Measurements from ENCODE around the gene CELF4.
A peak's percentile ranks its signal among the peaks of the same experiment; 100 is the strongest.

The CELF4 gene

DNA sequence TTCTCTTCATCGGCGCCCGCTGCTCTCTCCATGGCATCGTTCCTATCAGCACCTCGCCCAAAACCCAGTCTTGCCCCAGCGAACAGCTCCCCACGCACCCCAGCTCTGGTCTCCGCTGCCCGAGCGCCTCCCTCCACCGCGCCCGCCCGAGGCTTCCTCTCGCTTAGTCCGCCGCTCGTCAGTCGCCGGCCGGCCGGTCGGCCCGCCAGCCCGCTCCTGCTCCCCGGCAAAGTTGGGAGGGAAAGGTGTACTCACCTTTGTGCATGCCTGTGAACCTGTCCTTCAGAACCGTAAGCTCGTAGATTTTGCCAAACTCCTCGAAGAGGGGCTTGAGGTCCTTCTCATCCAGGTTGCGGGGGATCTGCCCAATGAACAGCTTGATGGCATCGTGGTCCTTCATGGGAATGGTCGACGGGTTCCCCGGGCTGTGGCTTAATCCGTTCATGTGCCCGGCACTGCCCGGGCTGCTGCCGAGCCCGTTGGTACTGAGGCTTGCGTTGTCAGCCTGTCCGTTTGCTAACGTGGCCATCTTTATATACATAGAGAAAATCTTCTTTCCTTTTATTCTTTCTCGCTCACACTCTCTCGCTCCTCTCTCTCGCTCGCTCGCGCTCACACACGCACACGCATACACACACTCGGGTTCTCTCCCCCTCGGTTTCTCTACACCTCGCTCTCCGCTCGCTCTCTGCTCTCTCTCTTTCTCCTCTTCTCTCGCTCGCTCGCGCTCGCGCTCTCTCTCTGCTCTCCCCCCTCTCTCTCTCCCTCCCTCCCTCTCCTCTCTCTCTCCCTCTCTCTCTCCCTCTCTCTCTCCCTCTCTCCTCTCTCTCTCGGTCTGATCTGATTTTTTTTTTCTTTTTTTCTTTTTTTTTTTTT lies at the start of gene CELF4:
TSS of gene CELF4 (minus strand) at position 698 of the 876 bp plus-strand sequence.
- peak; percentile 94 for DNase-seq

DNA sequence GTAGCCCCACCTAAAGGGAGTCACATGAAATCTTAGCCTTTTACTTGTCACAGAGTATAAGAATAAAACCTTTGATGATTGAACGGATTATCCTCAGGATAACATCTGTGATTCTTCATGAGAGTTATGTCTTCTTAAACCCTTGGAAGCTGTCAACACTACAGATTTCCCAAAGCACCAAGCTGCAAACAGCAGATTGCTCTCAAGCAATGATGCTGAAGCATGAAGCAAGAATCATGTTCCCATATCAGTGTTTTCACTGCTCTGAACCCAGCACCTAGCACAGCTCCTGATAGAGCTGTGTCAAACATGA lies 47.6 kb upstream of the CELF4 start:
- no peak for DNase-seq

DNA sequence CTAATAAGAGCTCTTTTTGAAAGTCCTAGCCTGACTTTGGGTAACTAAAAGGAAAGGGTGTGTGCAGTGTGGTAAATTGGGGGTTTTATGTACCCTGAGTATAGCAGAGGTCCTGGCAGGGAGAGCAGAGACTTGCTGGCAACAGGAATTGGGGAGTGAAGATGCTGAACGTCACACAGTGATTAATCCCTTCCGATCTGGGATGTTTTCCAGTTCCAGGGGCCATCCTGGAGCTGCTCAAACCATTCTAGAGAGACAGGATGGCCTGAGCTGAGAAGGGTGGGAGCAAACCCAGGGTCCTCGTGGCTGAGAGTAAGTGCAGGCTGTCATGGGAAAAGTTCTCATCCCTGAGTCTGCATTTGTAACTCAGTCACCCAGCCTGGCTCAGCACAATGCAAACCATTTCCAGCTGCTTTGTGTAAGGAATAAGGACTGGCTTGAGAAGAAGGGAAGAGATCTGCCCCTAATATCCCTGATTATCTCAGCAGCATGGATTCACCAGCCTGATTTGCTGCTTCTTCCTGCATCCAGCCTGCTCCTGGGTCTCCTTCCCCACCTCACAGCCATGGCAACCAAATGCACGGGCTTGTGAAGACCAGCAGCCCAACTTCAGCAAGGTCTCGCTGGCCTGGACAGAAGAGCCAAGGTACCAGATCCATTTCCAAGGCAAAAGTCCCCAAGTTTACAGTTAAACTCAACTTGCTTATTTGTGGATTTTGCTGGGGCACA lies 47.1 kb upstream of the CELF4 start:
- no peak for DNase-seq

DNA sequence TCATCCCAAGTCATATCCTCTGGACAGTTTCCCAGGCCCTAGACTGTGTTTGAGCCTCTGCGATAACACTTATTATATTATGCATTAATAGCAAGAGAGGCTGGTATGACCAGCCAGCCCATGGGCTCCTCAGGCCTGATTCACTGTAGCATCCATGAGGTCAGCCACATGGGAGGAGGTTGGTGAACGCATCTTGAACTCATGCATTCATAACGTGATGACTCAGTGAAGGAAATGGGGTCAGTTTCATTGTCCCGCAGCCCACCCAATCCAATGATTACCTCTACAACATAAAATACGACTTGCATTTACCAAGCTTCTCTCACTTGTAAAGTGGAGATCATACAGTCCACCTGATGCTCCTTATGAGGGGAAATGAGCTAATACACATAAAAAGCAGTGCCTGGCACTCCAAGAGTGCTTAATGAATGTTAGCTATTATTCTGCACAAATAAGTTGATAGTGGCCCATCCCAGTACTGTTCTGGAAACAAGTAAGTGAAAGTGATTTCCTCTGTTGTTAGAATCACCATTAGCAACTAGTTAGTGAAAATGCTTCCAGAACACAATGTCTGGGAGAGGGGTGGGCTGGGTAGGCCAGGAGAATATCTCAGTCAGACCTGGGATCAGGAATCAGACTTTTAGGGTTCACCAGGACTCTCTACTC lies 46.1 kb upstream of the CELF4 start:
- DNase-seq, result no peak

DNA sequence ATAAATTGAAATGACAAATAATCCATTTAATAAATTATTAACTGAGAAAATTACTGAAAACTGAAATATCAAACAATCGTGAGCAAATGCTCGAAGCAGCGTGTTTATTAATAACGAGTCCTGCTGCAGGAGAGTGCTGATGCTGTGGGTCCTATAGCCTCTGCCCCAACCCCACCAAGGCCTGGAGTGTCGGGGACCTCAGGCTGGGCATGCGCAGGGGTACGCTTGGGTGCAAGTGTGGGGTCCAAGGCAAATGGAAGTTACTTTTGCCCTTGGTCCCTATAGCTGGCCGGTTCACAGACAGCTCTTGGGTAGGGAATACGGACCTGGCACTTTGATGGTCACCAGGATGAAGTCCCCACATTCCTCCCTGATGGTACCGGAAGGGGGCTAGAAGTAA lies 43.3 kb upstream of the CELF4 start:
- no peak for DNase-seq

DNA sequence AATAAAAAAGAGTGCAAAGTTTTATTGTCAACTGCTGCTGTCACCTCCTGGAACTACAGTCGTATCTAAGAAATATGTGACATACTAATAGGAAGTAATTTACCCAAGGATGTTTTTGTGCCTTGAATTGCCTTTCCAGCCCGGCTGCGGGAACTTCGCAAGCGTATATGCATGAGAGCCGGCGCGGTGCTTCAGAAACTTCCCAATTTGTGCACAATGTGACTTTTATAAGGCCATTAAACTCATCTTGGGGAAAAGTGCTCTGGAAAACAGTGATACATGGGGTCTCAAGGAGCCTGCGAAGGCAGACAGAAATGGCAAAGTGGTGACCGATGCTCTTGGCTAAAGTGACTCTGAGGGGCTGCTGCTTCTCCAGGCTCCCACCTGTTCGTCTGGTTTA lies 41.7 kb upstream of the CELF4 start:
- no peak for DNase-seq

DNA sequence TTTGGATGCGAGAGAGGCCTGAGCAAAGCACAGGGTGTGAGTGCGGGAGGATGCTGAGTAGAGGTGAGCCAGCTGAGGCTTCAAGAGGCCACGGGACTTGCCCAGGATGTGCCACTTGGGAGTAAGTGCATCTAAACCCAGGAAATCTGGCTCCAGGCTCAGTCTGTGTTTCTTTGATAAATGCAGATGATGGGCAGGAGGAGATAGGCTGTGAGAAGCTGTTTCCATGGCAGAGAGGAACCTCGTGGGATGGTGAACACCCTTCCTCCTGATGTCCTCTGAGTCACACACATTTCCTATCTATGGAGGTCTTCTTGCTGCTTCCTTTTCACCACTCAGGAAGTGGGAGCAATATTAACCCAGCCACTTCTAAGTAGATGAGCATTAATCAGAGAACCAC lies 38.4 kb upstream of the CELF4 start:
- DNase-seq, result no peak

DNA sequence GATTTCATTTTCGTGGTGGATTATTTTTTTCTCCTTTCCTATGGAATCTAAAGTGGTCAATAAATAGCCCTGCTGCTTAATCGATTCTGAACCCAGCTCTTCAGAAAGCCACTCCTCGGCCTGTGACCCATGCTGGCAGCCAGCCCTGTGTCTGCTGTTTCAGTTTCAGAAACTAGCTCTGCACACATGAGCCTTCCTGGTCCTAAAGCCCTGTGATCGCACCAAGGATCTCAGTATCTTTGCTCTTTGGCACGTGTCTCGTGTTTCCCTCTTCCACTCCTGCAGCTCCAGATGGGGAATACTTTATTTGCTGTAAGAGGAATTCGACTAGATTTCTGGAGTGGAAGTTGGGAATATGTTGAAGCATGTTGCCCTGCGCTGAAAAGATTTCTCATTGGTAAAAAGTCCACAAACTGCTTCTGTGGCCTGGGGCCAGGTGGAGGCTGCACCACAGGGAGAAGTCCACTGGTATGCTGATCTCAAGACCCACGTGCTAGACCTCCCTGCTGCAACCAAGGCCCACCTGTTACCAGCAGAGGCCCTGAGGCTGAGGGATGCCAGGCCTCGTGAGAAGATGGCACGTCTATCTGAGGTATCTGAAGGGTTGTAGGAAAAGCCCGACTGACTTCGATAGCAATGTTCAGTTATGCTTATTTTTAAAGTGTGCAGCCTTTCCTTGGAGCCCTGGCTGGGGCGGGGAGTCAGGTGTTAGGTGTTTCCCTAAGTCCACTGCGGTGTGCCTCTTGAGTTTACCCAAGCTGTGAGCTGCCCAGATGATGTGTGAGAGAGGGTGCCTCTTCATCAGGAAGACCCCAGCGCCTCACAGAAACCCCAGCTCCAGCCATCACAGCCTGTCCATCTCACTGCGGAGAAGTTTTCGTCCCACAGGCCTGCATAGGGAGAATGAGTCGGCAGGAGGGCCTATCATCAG lies 33.6 kb upstream of the CELF4 start:
- DNase-seq, result no peak

DNA sequence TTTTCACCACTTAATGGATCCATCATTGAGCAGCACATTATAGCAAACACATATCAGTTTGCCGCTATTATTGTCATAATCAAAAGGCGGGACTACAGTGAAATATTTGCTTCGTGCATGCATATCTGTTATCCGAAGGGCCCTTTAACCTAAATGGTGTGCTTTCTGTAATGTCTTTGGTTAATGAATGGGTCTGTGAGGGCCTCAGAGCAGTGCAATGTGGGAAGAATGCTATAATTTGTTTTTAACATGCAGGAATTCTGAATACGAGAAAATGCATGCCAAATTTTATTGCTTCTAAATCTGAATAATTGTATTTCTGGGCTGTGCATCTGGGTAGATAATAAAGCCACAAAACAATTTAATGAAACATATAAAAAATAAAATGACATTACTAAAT lies 32.8 kb upstream of the CELF4 start:
- no peak for DNase-seq

DNA sequence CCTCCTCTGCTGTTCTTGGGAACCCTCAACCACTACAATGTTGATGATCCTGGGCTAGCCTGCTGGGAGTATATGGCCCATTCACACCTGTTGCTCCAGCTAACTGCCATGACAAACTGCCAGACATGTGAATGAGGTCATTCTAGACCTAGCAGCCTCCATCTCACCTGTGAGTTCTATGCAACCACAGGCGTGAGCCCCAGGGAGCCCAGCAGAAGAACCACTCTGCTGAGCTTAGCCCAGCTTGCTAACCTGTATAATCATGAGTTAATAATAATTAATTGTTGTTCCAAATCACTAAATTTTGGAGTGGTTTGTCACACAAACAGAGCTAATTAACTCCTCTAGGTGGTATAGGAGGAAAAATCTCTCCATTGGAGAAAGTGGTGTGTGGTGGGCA lies 24.7 kb upstream of the CELF4 start:
- DNase-seq, result peak; percentile 6

DNA sequence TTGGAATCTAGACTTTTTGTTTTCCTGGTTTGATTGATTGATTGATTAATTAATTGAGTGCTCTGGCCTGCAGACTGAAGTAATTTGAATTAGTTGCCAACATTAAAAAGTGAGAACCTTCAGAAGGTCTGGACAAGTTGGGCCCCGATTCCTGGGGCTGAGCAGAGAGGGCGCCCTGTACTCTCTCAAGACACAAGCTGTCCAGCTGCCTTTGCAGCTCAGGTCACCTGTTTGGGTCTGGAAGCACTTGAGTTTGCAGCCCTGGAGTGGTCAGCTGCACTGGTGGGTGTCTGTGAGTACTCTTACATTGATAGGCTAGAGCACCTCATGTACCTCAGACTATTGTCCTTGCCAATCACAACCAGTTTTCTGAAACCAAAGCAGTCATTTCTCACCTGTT lies 22.7 kb upstream of the CELF4 start:
- DNase-seq, result peak; percentile 10

DNA sequence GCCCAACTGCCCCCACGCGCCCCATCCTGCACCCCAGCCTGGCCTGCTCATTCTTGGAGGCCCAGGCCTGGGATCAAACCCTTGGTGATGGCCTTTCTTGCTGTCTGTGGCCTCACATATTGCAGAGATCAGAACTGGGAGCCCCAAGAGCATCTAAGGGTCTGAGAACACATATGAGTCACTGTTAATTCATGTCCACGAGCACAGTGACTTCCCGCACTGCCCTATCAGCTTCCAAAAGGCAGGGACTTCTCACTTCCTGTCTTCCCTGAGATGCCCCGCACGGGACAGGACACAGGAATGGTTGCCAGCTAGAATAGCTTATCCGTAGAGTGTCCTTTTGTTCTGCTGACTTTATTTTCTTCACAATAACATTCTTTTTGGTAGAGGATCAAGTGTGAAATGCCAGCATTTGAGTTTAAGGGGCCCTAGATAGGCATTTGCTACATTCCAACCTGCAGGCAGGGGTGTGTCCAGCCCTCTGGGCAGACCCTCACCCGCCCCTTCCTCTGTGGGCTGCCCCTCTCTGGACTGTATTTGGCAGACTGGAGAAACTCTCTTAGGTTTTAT lies 21.1 kb upstream of the CELF4 start:
- no peak for DNase-seq

DNA sequence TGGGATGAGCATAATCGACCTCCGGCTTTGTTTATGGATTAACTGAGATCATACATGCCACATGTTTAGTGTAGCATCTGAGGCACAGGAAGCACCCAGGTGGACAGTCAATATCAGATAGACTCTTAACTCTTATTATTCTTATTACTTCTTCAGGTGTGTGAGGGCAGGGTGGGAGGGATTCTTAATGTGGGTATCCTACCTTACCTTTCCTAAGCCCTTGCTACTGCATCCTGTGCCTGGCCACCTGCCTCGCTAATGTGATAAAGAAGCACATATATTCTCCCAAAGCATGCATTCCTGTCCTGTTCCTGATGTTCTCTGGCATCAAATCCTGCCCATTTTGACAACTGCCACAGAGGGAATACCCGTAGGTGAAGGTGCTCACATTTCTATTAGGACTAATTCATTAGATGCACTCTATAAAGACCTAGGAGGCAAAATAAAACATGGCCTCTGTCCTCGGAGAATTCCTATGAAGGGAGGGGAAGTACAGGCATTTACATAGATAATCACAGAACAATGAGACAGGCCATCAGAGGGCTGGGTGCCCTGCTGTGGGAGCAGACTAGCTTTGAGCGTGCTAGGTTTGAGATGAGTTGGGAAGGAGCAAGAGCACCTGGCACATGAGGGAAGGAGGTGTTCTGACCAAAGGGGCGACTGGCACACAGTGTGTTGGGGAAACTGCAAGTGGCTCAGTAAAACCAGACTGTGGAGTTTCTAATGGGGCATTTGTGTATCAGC lies 19.5 kb upstream of the CELF4 start:
- DNase-seq, result no peak

DNA sequence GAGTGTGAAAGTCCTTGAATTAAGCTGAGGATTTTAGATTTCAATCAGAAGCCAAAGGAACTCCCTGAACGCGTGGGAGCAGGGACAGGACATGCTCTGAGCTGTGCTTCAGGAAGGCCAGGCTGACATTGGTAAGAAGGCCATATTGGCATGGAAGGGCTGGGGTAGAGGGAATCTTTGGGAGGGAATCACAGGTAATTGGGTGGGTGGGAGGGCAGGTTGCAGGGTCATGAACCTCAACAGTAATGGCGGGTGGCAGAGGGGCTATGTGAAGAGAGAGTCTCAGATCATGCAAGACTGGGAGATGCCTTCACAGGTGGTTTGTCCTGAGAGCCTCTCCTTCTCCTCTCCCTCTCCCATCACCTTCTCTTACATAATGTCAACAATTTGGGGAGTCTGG lies 18.6 kb upstream of the CELF4 start:
- DNase-seq, result no peak

DNA sequence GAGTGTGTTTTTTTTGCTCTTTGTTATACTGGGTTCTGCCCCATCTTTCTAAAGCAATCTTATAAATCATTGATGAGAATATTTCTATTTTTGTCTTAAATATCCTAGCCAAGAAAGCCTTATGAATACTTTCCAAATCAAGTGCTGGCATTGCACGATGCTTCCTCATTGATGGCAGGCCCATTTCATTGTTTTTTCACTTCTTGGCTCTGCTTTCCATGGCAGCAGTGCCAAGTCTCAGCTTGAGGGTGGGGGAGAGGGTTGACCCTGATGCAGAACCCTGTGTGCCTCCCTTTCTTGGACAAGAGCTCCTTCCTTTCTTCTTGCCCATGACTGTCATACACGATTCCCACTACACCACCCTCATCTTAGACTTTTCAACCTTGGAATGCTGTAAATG lies 16.7 kb upstream of the CELF4 start:
- DNase-seq, result no peak

DNA sequence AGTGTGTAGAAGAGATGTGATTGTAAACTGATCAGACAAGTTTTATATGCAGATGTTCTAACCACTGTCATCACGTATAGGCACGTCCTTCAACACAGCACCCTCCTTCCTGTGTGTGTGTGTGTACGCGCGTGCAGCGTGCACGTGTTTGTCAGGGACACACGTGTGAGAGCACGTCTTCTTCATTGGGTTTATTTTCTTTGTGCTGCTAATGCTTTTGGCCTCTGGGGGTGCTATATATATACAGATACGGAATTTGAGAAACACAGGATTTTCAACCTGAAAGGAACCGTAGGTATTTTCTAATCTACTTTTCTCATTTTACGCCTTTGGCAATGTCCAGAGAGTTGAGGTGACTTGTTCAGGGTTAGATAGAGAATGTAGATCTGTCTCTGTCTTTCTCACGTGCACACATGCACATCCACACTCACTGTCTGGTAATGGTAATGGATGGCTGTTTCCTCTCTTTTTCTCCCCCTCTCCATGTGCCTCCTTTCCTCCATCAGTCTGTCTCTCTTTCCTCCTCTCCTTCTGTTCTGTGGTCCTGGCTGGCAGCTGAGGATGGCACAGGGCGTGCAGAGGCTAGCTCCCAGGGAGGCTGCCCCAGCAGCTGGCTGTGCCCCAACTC lies 13.4 kb upstream of the CELF4 start:
- DNase-seq, result peak; percentile 92

DNA sequence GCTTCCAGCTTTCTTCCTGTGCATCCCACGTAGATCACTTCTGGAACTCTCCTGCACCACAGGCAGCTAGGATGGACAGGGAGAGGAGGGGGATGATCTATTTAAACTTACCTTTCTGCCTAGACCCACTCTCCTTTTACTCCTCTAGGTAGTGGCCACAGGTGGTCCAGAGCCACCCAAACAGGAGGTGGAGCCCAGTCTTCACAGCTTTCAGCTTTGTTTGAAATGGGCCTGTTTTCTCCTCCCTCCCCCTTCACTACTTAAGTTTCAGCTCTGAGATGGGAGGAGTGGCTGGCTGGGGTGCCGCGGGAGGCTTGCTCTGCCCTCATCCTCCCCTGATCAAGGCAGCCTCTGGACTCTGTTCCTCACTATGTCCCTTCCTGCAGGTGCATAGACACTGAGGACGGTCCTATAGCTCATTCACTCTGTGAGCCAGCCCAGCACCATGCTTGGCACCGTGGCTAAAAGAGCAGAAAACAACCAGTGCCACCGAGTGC lies 12.6 kb upstream of the CELF4 start:
- no peak for DNase-seq

DNA sequence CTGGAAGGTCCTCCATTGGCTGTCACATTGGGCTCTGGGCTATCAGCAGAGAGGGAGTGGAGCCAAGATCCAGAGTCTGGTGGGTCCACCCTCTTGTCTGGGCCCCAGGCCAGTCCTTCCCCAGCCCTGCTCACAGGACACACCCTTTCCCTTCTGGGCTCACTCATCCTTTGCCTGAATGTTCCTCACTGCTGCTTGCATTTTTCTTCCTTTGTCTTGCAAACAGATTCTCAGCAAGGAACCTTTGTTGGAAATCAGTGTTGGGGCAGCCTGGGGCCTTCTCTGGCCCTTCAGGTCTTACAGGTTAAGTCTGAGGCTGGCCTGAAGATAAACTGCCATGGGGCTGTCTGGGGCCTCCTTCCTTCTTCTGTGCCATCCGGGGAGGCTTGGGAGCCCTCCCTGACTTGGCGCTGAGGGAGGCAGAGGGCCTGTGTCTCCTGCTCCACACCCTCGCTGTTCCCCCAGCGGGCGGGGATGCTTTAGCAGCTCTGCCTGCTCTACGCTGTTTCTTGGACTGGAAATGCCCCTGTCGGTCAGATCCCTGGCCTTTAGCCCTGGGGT lies 11.5 kb upstream of the CELF4 start:
- DNase-seq, result no peak

DNA sequence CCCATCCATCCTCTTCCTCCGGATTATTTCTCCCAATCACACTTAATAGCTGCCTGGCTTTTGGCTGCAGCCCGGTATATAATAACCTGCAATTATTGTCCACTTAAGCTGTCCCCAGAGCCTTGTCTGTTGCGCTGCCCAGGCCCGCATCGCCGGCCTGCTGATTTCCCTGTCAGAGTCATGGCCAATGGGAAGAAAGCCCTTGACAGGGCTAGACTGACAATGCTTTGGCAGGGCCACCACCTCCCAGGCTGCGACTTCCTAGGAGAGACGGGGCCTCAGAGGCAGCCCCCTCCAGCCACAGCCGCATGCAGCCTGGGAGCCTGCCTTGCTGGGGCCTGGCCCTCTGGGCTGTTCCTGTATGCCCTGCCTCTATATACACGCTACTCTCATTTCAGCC lies 10.0 kb upstream of the CELF4 start:
- DNase-seq, result no peak

DNA sequence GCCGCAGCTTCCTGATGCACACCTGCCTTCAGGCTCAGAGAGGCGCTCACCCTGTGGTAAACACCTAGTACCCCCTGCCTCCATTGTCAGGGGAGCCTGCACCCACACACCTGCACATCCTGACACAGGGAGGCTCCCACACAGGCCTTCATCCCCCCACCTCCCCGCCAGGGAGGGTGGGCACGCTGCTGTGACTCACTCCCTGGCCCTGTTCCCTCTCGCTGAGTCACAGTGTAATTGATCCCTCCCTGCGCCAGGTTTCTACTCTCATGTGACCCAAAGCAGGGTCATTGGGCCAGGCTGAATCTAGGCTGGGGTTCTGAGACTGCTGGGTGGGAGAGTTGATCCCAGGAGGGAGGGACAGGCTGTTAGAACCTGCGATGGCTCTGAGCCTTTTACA lies 8.5 kb upstream of the CELF4 start:
- peak; percentile 58 for DNase-seq

DNA sequence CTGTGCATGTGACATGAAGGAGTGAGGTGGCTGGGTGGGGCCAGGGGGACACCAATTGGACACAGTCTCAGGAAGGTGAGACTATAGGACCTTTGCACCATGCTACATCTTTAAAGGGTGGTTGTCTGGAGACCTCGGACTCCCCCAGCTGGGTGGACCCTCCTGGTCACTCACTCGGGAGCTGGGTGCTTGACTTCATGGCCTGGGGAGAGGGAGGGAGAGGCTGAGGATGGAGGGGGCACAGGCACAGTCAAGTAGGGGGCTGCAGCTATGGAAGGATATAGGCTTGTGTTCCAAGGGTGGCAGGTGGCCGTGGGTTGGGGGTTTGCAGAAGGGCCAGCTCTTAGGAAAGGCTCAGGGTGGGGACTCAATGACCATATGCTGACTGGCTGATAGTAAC lies 7.1 kb upstream of the CELF4 start:
- DNase-seq, result no peak
